A549 (cell line): ENCODE data around the gene DCBLD2. TPM values are rescaled to one million over a fixed set of nuclear protein-coding genes. Genes with fewer than 3 reads are reported as not detected.

Experiments used
- ATAC-seq, 2 experiments: fragments of 200-7000 bp in 1 of 2; fragments of >200 bp in 1 of 2; cut with Nextera tagmentation in 1 of 2; cut with Tn5 transposase in 1 of 2; 3 replicates each; pipeline versions ENCODE4 v1.8.0 to v1.9.1; 2018 to 2020; ENCODE audit warnings: mild to moderate bottlenecking in 1 of 2, moderate library complexity in 1 of 2
- CTCF ChIA-PET: fragments of 300-600 bp; sonication (Branson Sonifier 250); formaldehyde crosslinking; extraction: SDS; loops from one replicate; lab custom pipeline; 2021; ENCODE audit warnings: antibody characterized with exemption, inconsistent platforms; lab: Yijun Ruan, JAX
- POLR2A ChIA-PET: fragments of 350-600 bp; formaldehyde crosslinking; extraction: SDS; loops from one replicate; lab custom pipeline; 2021; ENCODE audit warnings: antibody characterized with exemption, inconsistent platforms; lab: Yijun Ruan, JAX
- DNase-seq, 2 experiments: peaks; one replicate each; pipeline versions ENCODE4 v3.0.0 to v3.0.0-alpha.2; 2011 to 2016; ENCODE audit warnings: low read depth in 1 of 2, low spot score in 1 of 2
- FAIRE-seq: peaks from 2 replicates; lab custom pipeline; 2011; peaks lifted over from hg19 to GRCh38; lab: Jason Lieb, UNC
- H3K27ac ChIP-seq, 2 experiments: fragments of >200 bp; sonication (Bioruptor Twin); formaldehyde crosslinking; 3 replicates each; pipeline ENCODE4 v1.5.1; 2016 to 2017
- H3K4me1 ChIP-seq: fragments of >200 bp; sonication (Bioruptor Twin); formaldehyde crosslinking; 3 replicates; pipeline ENCODE4 v1.6.1; 2016
- H3K4me2 ChIP-seq: fragments of >200 bp; sonication (Bioruptor Twin); formaldehyde crosslinking; 3 replicates; pipeline ENCODE4 v1.6.1; 2016
- H3K4me3 ChIP-seq: fragments of >200 bp; sonication (Bioruptor Twin); formaldehyde crosslinking; 3 replicates; pipeline ENCODE4 v1.5.1; 2016
- H3K9me3 ChIP-seq: fragments of >200 bp; sonication (Bioruptor Twin); formaldehyde crosslinking; 3 replicates; pipeline ENCODE4 v1.6.1; 2016
- ATOH8 ChIP-seq: fragments of 250-450 bp; sonication (Bioruptor Pico); IDR thresholded peaks from 2 replicates; pipeline ENCODE4 v1.5.0; 2020; ENCODE audit warnings: low read depth, mild to moderate bottlenecking, moderate library complexity
- CBX2 ChIP-seq: fragments of 200-600 bp; sonication (generic); IDR thresholded peaks from 2 replicates; pipeline ENCODE4 v1.6.1; 2016; ENCODE audit warnings: low read depth, mild to moderate bottlenecking, borderline replicate concordance
- CTCF ChIP-seq: fragments of >200 bp; sonication (Bioruptor Twin); formaldehyde crosslinking; IDR thresholded peaks from 3 replicates; pipeline ENCODE4 v1.5.1; 2016
- EHF ChIP-seq: fragments of 250-450 bp; sonication (Bioruptor Pico); IDR thresholded peaks from 2 replicates; pipeline ENCODE4 v1.5.0; 2020; ENCODE audit warnings: mild to moderate bottlenecking
- EHMT2 ChIP-seq: fragments of 200-600 bp; sonication (generic); IDR thresholded peaks from 2 replicates; pipeline ENCODE4 v1.6.1; 2016; ENCODE audit warnings: antibody characterized with exemption, low read depth, mild to moderate bottlenecking, moderate library complexity
- ELK1 ChIP-seq: fragments of 150-350 bp; IDR thresholded peaks from 2 replicates; pipeline ENCODE4 v1.6.1; 2014; ENCODE audit warnings: low read depth, mild to moderate bottlenecking, low read length
- FOSB ChIP-seq: fragments of 250-450 bp; sonication (Bioruptor Pico); IDR thresholded peaks from 2 replicates; pipeline ENCODE4 v1.5.0; 2020; ENCODE audit warnings: mild to moderate bottlenecking, moderate library complexity
- FOXS1 ChIP-seq: fragments of 250-450 bp; sonication (Bioruptor Pico); IDR thresholded peaks from 2 replicates; pipeline ENCODE4 v1.5.0; 2020; ENCODE audit warnings: mild to moderate bottlenecking, moderate library complexity
- GATA3 ChIP-seq: IDR thresholded peaks from 2 replicates; pipeline ENCODE4 v1.6.1; 2012; ENCODE audit warnings: borderline replicate concordance
- HOXB13 ChIP-seq: fragments of 250-450 bp; sonication (Bioruptor Pico); IDR thresholded peaks from 2 replicates; pipeline ENCODE4 v1.5.0; 2020; ENCODE audit warnings: low read depth, mild to moderate bottlenecking, moderate library complexity
- MAX ChIP-seq: IDR thresholded peaks from 2 replicates; pipeline ENCODE4 v1.6.1; 2012
- PBX3 ChIP-seq: IDR thresholded peaks from 2 replicates; pipeline ENCODE4 v1.6.1; 2012
- PHF8 ChIP-seq: fragments of 200-600 bp; sonication (generic); IDR thresholded peaks from 2 replicates; pipeline ENCODE4 v1.6.1; 2016; ENCODE audit warnings: low read depth, mild to moderate bottlenecking, antibody characterized with exemption, moderate library complexity, borderline replicate concordance
- RAD21 ChIP-seq, 2 experiments: fragments of >200 bp in 1 of 2; sonication (Bioruptor Twin) in 1 of 2; formaldehyde crosslinking in 1 of 2; IDR thresholded peaks in 1 of 2; conservative IDR thresholded peaks in 1 of 2; 2 replicates in 1 of 2; 3 replicates in 1 of 2; pipeline ENCODE4 v1.6.1; 2012 to 2018; ENCODE audit warnings: inconsistent platforms in 1 of 2
- RARB ChIP-seq: fragments of 250-450 bp; sonication (Bioruptor Pico); IDR thresholded peaks from 2 replicates; pipeline ENCODE4 v1.8.0; 2021; ENCODE audit warnings: mild to moderate bottlenecking, moderate library complexity
- SMC3 ChIP-seq: fragments of >200 bp; sonication (Bioruptor Twin); formaldehyde crosslinking; IDR thresholded peaks from 3 replicates; pipeline ENCODE4 v1.6.1; 2018; ENCODE audit warnings: inconsistent platforms
- SREBF2 ChIP-seq: fragments of 450-650 bp; IDR thresholded peaks from 2 replicates; pipeline ENCODE4 v1.6.1; 2014; ENCODE audit warnings: mild to moderate bottlenecking, moderate library complexity
- ZFP36 ChIP-seq: fragments of 450-650 bp; IDR thresholded peaks from 2 replicates; pipeline ENCODE4 v1.6.1; 2014; ENCODE audit warnings: borderline replicate concordance; ENCODE audit not compliant: partially characterized antibody
- WGBS: methylation state at CpG from one replicate; pipeline ENCODE4 v1.1.6; 2017; ENCODE audit errors: missing lambda C conversion rate; 5-methylcytosine and 5-hydroxymethylcytosine counted together
- polyA plus RNA-seq, 4 experiments: library from polyadenylated mRNA; depleted of rRNA in 3 of 4; stranded (reverse); fragments of >200 nt; fragmentation: RNase III in 1 of 4; extraction: RNeasy Plus Mini Kit Qiagen cat#74134 plus additional on column Dnase treatment in 1 of 4; gene quantifications; 2 replicates in 3 of 4; 3 replicates in 1 of 4; pipeline ENCODE4 v1.2.3, GENCODE V29; 2011 to 2017

The DCBLD2 gene
- polyA plus RNA-seq, 2 of the 4 experiments (the other 2 are of a cell fraction), result 266 to 623 TPM

- TF ChIP-seq FOSB (CRISPR knock-in tag) (no peak), GATA3 (no peak), SMC3 (no peak), EHMT2 (no peak), HOXB13 (CRISPR knock-in tag) (no peak), CBX2 (no peak), ZFP36 (no peak)
- DNase-seq (no peak), FAIRE-seq (no peak), ATAC-seq (no peak)
- H3K9me3 ChIP-seq, result no peaks in the 10 kb centered on the region
- H3K27ac ChIP-seq, result peak overlapping the region; percentile 95 to 99
- peaks cover 96% of the 10 kb centered on the region for H3K4me1 ChIP-seq
- no peak overlapping the region for H3K4me3 ChIP-seq
- POLR2A ChIA-PET, result interaction anchor here (1.2 to 3.1 kb wide), 2 partner anchors 13 to 16 kb away, joined by 5 to 31 read pairs; partner anchors contain the start of gene DCBLD2
- H3K4me2 ChIP-seq, result peak overlapping the region; percentile 11; the same call in 2 of the 3 replicates
- CTCF ChIA-PET, result interaction anchor here (1.1 to 1.2 kb wide), 2 partner anchors 16 to 43 kb away, joined by 3 read pairs; no protein-coding TSS in a partner anchor
Measured at GRCh38 chr3:98918586-98918985, 17.1 kb upstream of the DCBLD2 start.

- POLR2A ChIA-PET, result interaction anchor here (3.1 kb wide), 1 partner anchor 15 kb away, joined by 31 read pairs; the partner anchor contains the start of gene DCBLD2
- 89% methylated on average over 1 of the region's 1 CpG for WGBS
Measured at GRCh38 chr3:98917608-98918007, 16.1 kb upstream of the DCBLD2 start.

More at GRCh38 chr3:98917608-98918007, 16.1 kb upstream of the DCBLD2 start:
- DNase-seq (no peak), ATAC-seq (no peak), FAIRE-seq (no peak)
- H3K4me3 ChIP-seq, result no peak overlapping the region
- peak overlapping the region; percentile 95 to 99 for H3K27ac ChIP-seq
- peaks cover 99% of the 10 kb centered on the region for H3K4me1 ChIP-seq
- peak overlapping the region; percentile 11; the same call in 2 of the 3 replicates for H3K4me2 ChIP-seq
- CTCF ChIA-PET, result no interaction called here
- H3K9me3 ChIP-seq, result no peaks in the 10 kb centered on the region
- TF ChIP-seq CTCF, result no peak
- no peak for TF ChIP-seq GATA3
- TF ChIP-seq RARB (CRISPR knock-in tag), result no peak
- no peak for TF ChIP-seq SREBF2
- TF ChIP-seq ATOH8 (CRISPR knock-in tag), result no peak
- no peak for TF ChIP-seq EHF (CRISPR knock-in tag)
- TF ChIP-seq RAD21 (conservative IDR thresholded peaks at IDR 0.05 in 1 of 2, IDR thresholded peaks at IDR 0.05 in 1 of 2), result no peak
- TF ChIP-seq PHF8, result no peak
- no peak for TF ChIP-seq FOXS1 (CRISPR knock-in tag)
- TF ChIP-seq ZFP36, result no peak
- TF ChIP-seq ELK1, result no peak
- TF ChIP-seq PBX3, result no peak
- no peak for TF ChIP-seq MAX
